IPS-18a (cell line): ENCODE results near the gene FGF14.
"Not testable (repeated sequence)": the region's sequence is repeated elsewhere in the genome, so short reads cannot be mapped to it uniquely, and the experiment has no call there.

ENCODE experiments used
- H3K27ac ChIP-seq: one replicate; pipeline ENCODE4 v1.5.1; 2013; ENCODE audit warnings: low read length
- H3K27me3 ChIP-seq: one replicate; pipeline ENCODE4 v1.6.1; 2013; ENCODE audit warnings: mild to moderate bottlenecking, low read length; ENCODE audit not compliant: control insufficient read depth, insufficient read depth
- H3K36me3 ChIP-seq: one replicate; pipeline ENCODE4 v1.6.1; 2013; ENCODE audit warnings: low read depth, low read length; ENCODE audit not compliant: control insufficient read depth
- H3K4me1 ChIP-seq: one replicate; pipeline ENCODE4 v1.6.1; 2013; ENCODE audit warnings: low read depth, low read length; ENCODE audit not compliant: control insufficient read depth
- H3K4me3 ChIP-seq: one replicate; pipeline ENCODE4 v1.5.1; 2013; ENCODE audit warnings: low read length
- H3K9ac ChIP-seq: one replicate; pipeline ENCODE4 v1.6.1; 2013; ENCODE audit warnings: mild to moderate bottlenecking, low read length, moderate library complexity
- H3K9me3 ChIP-seq: one replicate; pipeline ENCODE4 v1.6.1; 2013; ENCODE audit warnings: low read depth, low read length; ENCODE audit not compliant: control insufficient read depth

The FGF14 gene

GRCh38 chr13:102028206-102028605 lies 373.6 kb downstream of the FGF14 start:
- H3K4me1 ChIP-seq: no peaks in the 10 kb centered on the region
- H3K27me3 ChIP-seq: no peaks in the 10 kb centered on the region
- H3K4me3 ChIP-seq: no peak overlapping the region
- no peak overlapping the region for H3K9ac ChIP-seq
- no peaks in the 10 kb centered on the region for H3K9me3 ChIP-seq
- H3K36me3 ChIP-seq: no peaks in the 10 kb centered on the region
- H3K27ac ChIP-seq: no peak overlapping the region

- no peaks in the 10 kb centered on the region for H3K27me3 ChIP-seq
- no peak overlapping the region for H3K4me3 ChIP-seq
- H3K27ac ChIP-seq: no peak overlapping the region
- H3K9ac ChIP-seq: no peak overlapping the region
- no peaks in the 10 kb centered on the region for H3K36me3 ChIP-seq
- no peaks in the 10 kb centered on the region for H3K4me1 ChIP-seq
- peaks cover 13% of the 10 kb centered on the region for H3K9me3 ChIP-seq
These were observed 380.1 kb downstream of the FGF14 start for GRCh38 chr13:102021777-102022176.

DNA sequence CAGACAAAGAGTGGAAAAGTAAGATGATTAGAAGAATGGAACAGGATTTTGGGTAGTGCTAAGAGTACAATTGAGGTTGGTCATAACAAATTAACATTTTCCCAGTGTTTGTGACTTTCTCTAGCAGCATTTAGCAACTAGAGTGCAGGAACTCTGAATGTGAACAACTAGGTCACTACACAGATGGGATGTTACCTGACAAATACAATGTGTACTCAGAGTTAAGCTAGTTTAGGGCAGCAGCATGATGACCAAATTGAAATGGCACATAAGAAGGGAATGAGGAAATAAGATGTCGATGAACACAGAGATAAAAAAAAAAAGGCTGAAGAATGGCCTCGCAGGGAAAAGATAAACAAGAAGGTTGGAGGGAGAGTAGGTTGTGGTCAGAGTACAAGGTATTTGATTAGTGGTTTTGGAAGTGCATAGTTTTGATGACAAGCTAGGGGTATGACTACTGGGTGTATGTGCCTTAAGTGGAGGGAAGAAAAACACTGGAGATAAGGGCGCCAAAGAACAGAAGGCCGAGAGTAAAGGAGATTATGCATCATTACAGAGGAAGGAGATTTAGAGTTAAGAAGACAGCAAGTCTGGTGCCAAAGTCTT lies 381.1 kb downstream of the FGF14 start:
- Histone ChIP-seq H3K36me3 (no peaks in the 10 kb centered on the region), H3K27ac (no peak overlapping the region), H3K9me3 (peaks cover 13% of the 10 kb centered on the region), H3K4me3 (no peak overlapping the region), H3K4me1 (no peaks in the 10 kb centered on the region), H3K9ac (no peak overlapping the region), H3K27me3 (no peaks in the 10 kb centered on the region)

DNA sequence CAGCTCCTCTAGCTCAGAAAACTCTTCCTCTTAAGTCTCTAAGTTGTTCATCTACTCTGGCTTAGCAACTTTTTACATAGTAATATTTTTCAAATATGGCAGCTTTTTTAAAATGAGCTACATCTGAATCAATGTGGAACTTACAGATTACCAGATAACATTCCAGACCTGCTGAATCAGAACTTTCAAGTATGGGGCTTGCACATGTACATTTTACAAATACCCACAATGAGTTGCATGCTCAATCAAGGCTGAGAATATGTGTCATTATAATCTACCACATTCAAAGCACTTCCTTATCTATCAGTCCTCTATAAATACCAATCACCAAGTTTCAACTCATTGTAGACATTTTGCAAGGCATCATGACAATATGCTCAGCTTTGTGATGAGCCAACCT lies 383.1 kb downstream of the FGF14 start:
- Histone ChIP-seq H3K36me3 (no peaks in the 10 kb centered on the region), H3K9ac (no peak overlapping the region), H3K27me3 (no peaks in the 10 kb centered on the region), H3K27ac (no peak overlapping the region), H3K9me3 (peaks cover 13% of the 10 kb centered on the region), H3K4me3 (no peak overlapping the region), H3K4me1 (no peaks in the 10 kb centered on the region)

- no peak overlapping the region for H3K4me3 ChIP-seq
- H3K27me3 ChIP-seq: no peaks in the 10 kb centered on the region
- H3K9me3 ChIP-seq: peaks cover 13% of the 10 kb centered on the region
- no peaks in the 10 kb centered on the region for H3K4me1 ChIP-seq
- no peak overlapping the region for H3K27ac ChIP-seq
- no peak overlapping the region for H3K9ac ChIP-seq
- H3K36me3 ChIP-seq: no peaks in the 10 kb centered on the region
These were observed 384.6 kb downstream of the FGF14 start for GRCh38 chr13:102017248-102017647.

DNA sequence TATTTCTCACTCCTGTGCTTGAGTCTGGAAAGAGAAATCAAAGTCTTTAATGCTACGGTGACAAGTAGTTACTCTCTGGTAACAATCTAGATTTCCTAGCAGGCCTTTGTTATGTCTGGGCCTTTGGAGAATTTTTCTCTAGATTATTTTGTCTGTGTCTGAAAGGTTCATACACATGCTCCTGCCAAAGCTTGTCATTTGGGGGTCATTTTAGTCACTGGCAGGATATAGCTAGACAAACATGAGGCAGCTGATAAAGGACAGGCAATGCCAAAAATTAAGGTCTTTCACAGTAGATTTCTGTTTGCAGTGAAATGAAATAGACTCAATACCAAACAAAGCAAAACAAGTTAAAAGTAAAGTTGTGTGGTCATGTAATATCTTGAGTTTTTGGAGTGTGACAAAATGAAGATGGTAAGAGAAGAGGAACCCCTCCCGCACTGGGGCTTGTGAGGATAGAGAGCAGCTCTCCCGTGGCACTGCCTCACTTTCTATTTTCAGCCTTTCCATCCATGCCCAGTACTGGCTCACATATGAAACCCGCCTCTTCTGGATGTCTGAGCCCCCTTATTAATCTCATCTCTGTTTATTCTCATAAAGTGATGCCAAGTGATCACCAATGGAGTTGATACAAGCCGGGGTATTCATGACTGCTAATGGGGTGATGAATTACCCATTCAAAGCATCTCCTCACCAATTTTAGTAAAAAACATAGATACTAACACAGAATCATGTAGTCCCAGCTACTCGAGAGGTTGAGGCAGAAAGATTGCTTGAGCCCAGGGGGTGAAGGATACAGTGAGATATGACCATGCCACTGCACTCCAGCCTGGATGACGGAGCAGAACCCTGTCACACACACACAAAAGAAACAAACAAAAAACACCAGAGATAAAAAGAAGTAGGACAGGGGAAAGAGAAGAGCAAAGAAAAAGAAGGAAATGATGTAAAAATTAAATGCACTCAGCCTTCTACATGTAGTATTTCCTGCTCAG lies 389.3 kb downstream of the FGF14 start:
- H3K4me1 ChIP-seq: no peaks in the 10 kb centered on the region
- peaks cover 8% of the 10 kb centered on the region for H3K9me3 ChIP-seq
- H3K9ac ChIP-seq: no peak overlapping the region
- no peaks in the 10 kb centered on the region for H3K27me3 ChIP-seq
- H3K4me3 ChIP-seq: no peak overlapping the region
- H3K36me3 ChIP-seq: no peaks in the 10 kb centered on the region
- H3K27ac ChIP-seq: no peak overlapping the region

- not testable (repeated sequence) for H3K4me1 ChIP-seq, H3K9me3 ChIP-seq, H3K27me3 ChIP-seq, H3K36me3 ChIP-seq, H3K4me3 ChIP-seq, H3K27ac ChIP-seq, H3K9ac ChIP-seq
These were observed 390.4 kb downstream of the FGF14 start for GRCh38 chr13:102011455-102011854.

DNA sequence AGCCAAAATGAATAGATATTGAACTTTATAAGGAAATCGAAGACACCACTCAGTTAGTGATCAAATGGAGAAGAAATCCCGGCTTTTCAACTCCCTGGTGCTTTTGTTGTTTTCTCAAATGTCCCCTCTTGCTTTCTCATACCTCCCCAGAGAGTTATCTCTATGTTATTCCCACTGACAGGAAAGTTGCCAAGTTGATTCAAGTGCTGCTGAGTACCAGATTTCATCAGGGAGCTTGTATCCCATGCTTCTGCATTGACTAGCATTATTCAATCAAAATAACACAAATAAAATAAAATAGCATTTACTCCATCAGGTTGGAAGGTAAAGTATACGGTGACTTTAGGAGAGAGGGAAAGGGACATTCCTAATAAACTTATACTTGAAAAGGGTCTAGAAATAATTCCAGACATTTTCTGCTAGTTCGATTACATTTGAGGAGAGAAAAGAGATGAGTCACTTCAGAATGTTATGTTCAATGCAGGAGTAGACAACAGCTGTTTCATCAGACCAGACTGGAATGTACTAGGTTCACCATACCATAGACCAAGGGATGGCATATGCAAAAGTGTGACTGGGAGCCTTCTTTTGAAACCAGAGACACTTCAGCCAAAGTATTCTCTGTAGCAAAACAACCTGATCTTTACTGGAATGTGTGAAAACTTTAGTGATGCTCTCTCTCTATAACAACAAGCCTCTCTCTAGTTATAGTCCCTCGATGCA lies 397.8 kb downstream of the FGF14 start:
- no peaks in the 10 kb centered on the region for H3K9me3 ChIP-seq
- no peaks in the 10 kb centered on the region for H3K36me3 ChIP-seq
- no peaks in the 10 kb centered on the region for H3K27me3 ChIP-seq
- H3K27ac ChIP-seq: no peak overlapping the region
- H3K4me3 ChIP-seq: no peak overlapping the region
- no peak overlapping the region for H3K9ac ChIP-seq
- H3K4me1 ChIP-seq: no peaks in the 10 kb centered on the region

DNA sequence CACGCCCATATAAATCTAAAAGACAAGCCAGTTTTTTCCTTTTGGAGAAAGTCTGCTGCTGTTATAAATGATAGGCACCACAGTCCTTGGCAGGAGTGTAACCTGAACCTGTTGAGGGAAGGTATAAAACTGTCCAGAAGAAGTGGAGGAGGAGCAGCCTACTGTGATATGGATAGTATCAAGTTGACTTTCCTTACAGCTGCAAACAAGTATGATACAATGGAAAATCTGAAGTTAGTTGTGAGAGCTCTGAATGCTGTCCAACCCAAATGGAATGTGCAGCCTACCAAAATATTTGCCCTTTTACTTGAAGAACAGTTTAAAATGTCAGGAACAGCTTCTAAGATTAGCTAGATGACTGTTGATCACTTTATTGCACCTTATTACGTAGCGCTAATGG lies 399.6 kb downstream of the FGF14 start:
- H3K9ac ChIP-seq: no peak overlapping the region
- no peak overlapping the region for H3K4me3 ChIP-seq
- H3K4me1 ChIP-seq: no peaks in the 10 kb centered on the region
- H3K27ac ChIP-seq: no peak overlapping the region
- H3K27me3 ChIP-seq: no peaks in the 10 kb centered on the region
- H3K9me3 ChIP-seq: no peaks in the 10 kb centered on the region
- H3K36me3 ChIP-seq: no peaks in the 10 kb centered on the region

- Histone ChIP-seq H3K9ac (no peak overlapping the region), H3K36me3 (no peaks in the 10 kb centered on the region), H3K4me3 (no peak overlapping the region), H3K9me3 (no peaks in the 10 kb centered on the region), H3K27me3 (no peaks in the 10 kb centered on the region), H3K27ac (no peak overlapping the region), H3K4me1 (no peaks in the 10 kb centered on the region)
These were observed 401.1 kb downstream of the FGF14 start for GRCh38 chr13:102000764-102001163.

DNA sequence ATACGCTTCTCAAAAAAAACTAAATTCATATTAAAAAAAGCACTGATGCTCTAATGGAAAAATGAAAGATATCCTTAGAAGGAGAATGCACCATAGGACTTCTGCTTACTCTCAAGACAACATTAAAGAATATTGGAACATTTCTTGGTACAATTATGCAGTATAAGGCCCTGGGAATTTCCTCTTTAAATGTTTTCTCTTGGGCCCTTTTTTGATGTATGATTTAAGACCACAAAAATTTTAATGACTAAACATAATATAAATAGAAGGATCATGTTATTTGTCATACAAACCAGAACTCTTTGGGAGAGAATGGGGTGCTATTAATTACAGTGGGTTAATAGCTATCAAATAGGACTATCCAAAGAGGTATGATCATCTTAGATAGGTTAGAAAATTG lies 403.7 kb downstream of the FGF14 start:
- Histone ChIP-seq H3K36me3 (no peaks in the 10 kb centered on the region), H3K27me3 (no peaks in the 10 kb centered on the region), H3K4me3 (no peak overlapping the region), H3K9me3 (no peaks in the 10 kb centered on the region), H3K4me1 (no peaks in the 10 kb centered on the region), H3K9ac (no peak overlapping the region), H3K27ac (no peak overlapping the region)
